ENCODE measurements around the gene GLRB.

DNA sequence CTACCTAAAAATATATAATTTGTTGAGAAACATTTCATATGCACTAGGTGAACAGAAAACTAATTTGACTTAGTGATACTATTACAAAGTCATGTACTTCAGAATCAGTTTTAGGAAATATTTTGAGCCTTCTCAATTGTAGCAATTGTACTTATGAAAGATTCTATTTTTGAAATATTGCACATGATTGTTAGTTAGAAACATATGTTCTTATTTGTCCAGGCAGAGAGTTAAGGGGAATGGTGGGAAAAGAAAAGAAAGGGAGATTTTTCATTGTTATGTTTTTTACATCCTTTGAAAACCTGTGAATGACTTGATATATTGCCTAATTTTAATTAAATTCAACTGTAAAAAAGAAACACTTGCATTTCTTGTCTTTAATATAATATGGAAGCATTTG is 66.0 kb downstream of the GLRB start:
- TF ChIP-seq, protein P1, sequence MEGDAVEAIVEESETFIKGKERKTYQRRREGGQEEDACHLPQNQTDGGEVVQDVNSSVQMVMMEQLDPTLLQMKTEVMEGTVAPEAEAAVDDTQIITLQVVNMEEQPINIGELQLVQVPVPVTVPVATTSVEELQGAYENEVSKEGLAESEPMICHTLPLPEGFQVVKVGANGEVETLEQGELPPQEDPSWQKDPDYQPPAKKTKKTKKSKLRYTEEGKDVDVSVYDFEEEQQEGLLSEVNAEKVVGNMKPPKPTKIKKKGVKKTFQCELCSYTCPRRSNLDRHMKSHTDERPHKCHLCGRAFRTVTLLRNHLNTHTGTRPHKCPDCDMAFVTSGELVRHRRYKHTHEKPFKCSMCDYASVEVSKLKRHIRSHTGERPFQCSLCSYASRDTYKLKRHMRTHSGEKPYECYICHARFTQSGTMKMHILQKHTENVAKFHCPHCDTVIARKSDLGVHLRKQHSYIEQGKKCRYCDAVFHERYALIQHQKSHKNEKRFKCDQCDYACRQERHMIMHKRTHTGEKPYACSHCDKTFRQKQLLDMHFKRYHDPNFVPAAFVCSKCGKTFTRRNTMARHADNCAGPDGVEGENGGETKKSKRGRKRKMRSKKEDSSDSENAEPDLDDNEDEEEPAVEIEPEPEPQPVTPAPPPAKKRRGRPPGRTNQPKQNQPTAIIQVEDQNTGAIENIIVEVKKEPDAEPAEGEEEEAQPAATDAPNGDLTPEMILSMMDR (IDR thresholded peaks at IDR 0.05), result no peak
- no peak for TF ChIP-seq ZFX (IDR thresholded peaks at IDR 0.05; ENCODE audit: borderline replicate concordance)

All from 22Rv1 (cell line).